H1 (cell line): ENCODE measurements around the gene PPP1R1A. TPM values are rescaled to one million over a fixed set of nuclear protein-coding genes. Genes with fewer than 3 reads are reported as not detected.

Experiments used
- CTCF ChIA-PET: fragments of 300-600 bp; sonication (Branson Sonifier 250); formaldehyde crosslinking; loops from one replicate; lab custom pipeline; 2021; ENCODE audit not compliant: partially characterized antibody; lab: Charles Lee
- POLR2A ChIA-PET: fragments of 300-600 bp; sonication (Branson Sonifier 250); formaldehyde crosslinking; loops from one replicate; lab custom pipeline; 2021; ENCODE audit warnings: inconsistent platforms; ENCODE audit not compliant: partially characterized antibody; lab: Charles Lee
- DNase-seq, 2 experiments: peaks; one replicate each; pipeline versions ENCODE4 v3.0.0 to v3.0.0-alpha.2; 2010 to 2022; ENCODE audit warnings: low spot score in 2 of 2, low read depth in 1 of 2, mixed read lengths in 1 of 2
- FAIRE-seq: peaks from 2 replicates; lab custom pipeline; 2011; peaks lifted over from hg19 to GRCh38; lab: Jason Lieb, UNC
- H2AFZ ChIP-seq: 2 replicates; pipeline ENCODE4 v1.8.1; 2012; ENCODE audit warnings: low read length, inconsistent platforms
- H2AK5ac ChIP-seq: 2 replicates; pipeline ENCODE4 v1.6.1; 2013; ENCODE audit warnings: low read depth, low read length
- H2BK120ac ChIP-seq: replicated peaks from 2 replicates; pipeline ENCODE3; 2013; ENCODE audit warnings: low read depth, low read length, inconsistent platforms
- H2BK12ac ChIP-seq: 2 replicates; pipeline ENCODE4 v1.6.1; 2013; ENCODE audit warnings: low read depth, low read length
- H2BK15ac ChIP-seq: 2 replicates; pipeline ENCODE4 v1.6.1; 2013; ENCODE audit warnings: low read length
- H2BK20ac ChIP-seq: 2 replicates; pipeline ENCODE4 v1.6.1; 2013; ENCODE audit warnings: low read length
- H2BK5ac ChIP-seq: 2 replicates; pipeline ENCODE4 v1.6.1; 2013; ENCODE audit warnings: low read depth, low read length
- H3K14ac ChIP-seq: 2 replicates; pipeline ENCODE4 v1.6.1; 2013; ENCODE audit warnings: inconsistent platforms; ENCODE audit not compliant: insufficient read length
- H3K18ac ChIP-seq: 2 replicates; pipeline ENCODE4 v1.6.1; 2013; ENCODE audit warnings: low read length; ENCODE audit errors: extremely low read depth
- H3K23ac ChIP-seq: 2 replicates; pipeline ENCODE4 v1.6.1; 2013; ENCODE audit warnings: inconsistent platforms; ENCODE audit not compliant: insufficient read length
- H3K23me2 ChIP-seq: 2 replicates; pipeline ENCODE4 v1.6.1; 2013; ENCODE audit warnings: low read depth, low read length
- H3K27ac ChIP-seq: 2 replicates; pipeline ENCODE4 v1.6.1; 2011; ENCODE audit warnings: low read depth, low read length, inconsistent platforms
- H3K27me3 ChIP-seq, 4 experiments: replicated peaks in 1 of 4; 1 replicate in 1 of 4; 2 replicates in 3 of 4; pipeline versions ENCODE4 v1.6.1 to v1.8.1; 2011 to 2013; ENCODE audit warnings: low read length in 3 of 4, mild to moderate bottlenecking in 3 of 4, inconsistent platforms in 2 of 4, mixed read lengths in 2 of 4, moderate library complexity in 1 of 4; ENCODE audit not compliant: control insufficient read depth in 3 of 4, insufficient read depth in 3 of 4; ENCODE audit errors: extremely low read depth in 1 of 4
- H3K36me3 ChIP-seq, 4 experiments: 2 replicates each; pipeline versions ENCODE4 v1.6.1 to v1.8.1; 2011 to 2013; ENCODE audit warnings: mild to moderate bottlenecking in 4 of 4, low read length in 3 of 4, moderate library complexity in 2 of 4, control low read depth in 1 of 4, inconsistent platforms in 1 of 4; ENCODE audit not compliant: insufficient read depth in 4 of 4, control insufficient read depth in 2 of 4
- H3K4ac ChIP-seq: replicated peaks from 2 replicates; pipeline ENCODE3; 2013; ENCODE audit warnings: low read length, low read depth, mixed read lengths, inconsistent platforms; ENCODE audit not compliant: insufficient read length
- H3K4me1 ChIP-seq, 4 experiments: replicated peaks in 1 of 4; 1 replicate in 1 of 4; 2 replicates in 3 of 4; pipeline versions ENCODE4 v1.6.1 to v1.8.1; 2011 to 2013; ENCODE audit warnings: low read length in 3 of 4, inconsistent platforms in 2 of 4, mixed read lengths in 1 of 4; ENCODE audit not compliant: insufficient read depth in 4 of 4, control insufficient read depth in 3 of 4
- H3K4me2 ChIP-seq, 2 experiments: 2 replicates each; pipeline versions ENCODE4 v1.6.1 to v1.8.1; 2011 to 2013; ENCODE audit warnings: low read depth in 2 of 2, low read length in 2 of 2, control low read depth in 1 of 2, inconsistent platforms in 1 of 2, mild to moderate bottlenecking in 1 of 2; ENCODE audit not compliant: insufficient read depth in 1 of 2
- H3K4me3 ChIP-seq, 4 experiments: fragments of 200-600, 300-600 bp in 1 of 4; sonication (generic), shearing (Covaris generic), sonication (Bioruptor Twin) in 1 of 4; 2 replicates each; pipeline versions ENCODE4 v1.5.1 to v1.8.1; 2011 to 2016; ENCODE audit warnings: low read length in 4 of 4, low read depth in 3 of 4, control low read depth in 2 of 4, inconsistent platforms in 2 of 4, mild to moderate bottlenecking in 2 of 4, mixed read lengths in 1 of 4, moderate library complexity in 1 of 4; ENCODE audit not compliant: insufficient read depth in 2 of 4; ENCODE audit errors: extremely low read depth in 1 of 4
- H3K56ac ChIP-seq: replicated peaks from 2 replicates; pipeline ENCODE3; 2013; ENCODE audit warnings: low read depth, mild to moderate bottlenecking, mixed read lengths, low read length, inconsistent platforms; ENCODE audit not compliant: insufficient read length
- H3K79me1 ChIP-seq: 2 replicates; pipeline ENCODE4 v1.6.1; 2013; ENCODE audit warnings: low read depth, low read length, control low read depth
- H3K79me2 ChIP-seq, 2 experiments: 2 replicates each; pipeline versions ENCODE4 v1.6.1 to v1.8.1; 2012 to 2013; ENCODE audit warnings: low read length in 2 of 2, mild to moderate bottlenecking in 2 of 2, inconsistent platforms in 1 of 2; ENCODE audit not compliant: insufficient read depth in 2 of 2, control insufficient read depth in 1 of 2
- H3K9ac ChIP-seq, 4 experiments: replicated peaks in 1 of 4; 1 replicate in 1 of 4; 2 replicates in 3 of 4; pipeline versions ENCODE4 v1.6.1 to v1.8.1; 2011 to 2013; ENCODE audit warnings: low read depth in 3 of 4, low read length in 3 of 4, control low read depth in 2 of 4, mild to moderate bottlenecking in 2 of 4, moderate library complexity in 2 of 4, inconsistent platforms in 1 of 4; ENCODE audit errors: extremely low read depth in 1 of 4
- H3K9me3 ChIP-seq, 2 experiments: 2 replicates each; pipeline versions ENCODE4 v1.6.1 to v1.8.1; 2012 to 2013; ENCODE audit warnings: mild to moderate bottlenecking in 2 of 2, moderate library complexity in 2 of 2, control low read depth in 1 of 2, inconsistent platforms in 1 of 2, low read depth in 1 of 2, low read length in 1 of 2, mixed read lengths in 1 of 2; ENCODE audit not compliant: insufficient read depth in 2 of 2
- H4K20me1 ChIP-seq, 2 experiments: replicated peaks in 1 of 2; 2 replicates each; pipeline versions ENCODE3 to v1.8.1; 2011 to 2013; ENCODE audit warnings: inconsistent platforms in 2 of 2, low read length in 2 of 2, mild to moderate bottlenecking in 1 of 2; ENCODE audit not compliant: insufficient read depth in 2 of 2, control insufficient read depth in 1 of 2
- H4K5ac ChIP-seq: 2 replicates; pipeline ENCODE4 v1.6.1; 2013; ENCODE audit warnings: low read length, low read depth, mixed read lengths, inconsistent platforms; ENCODE audit not compliant: insufficient read length
- H4K8ac ChIP-seq: 2 replicates; pipeline ENCODE4 v1.8.0; 2013; ENCODE audit warnings: mild to moderate bottlenecking, moderate library complexity, low read length, inconsistent platforms; ENCODE audit not compliant: insufficient read depth; ENCODE audit errors: extremely low read depth
- H4K91ac ChIP-seq: replicated peaks from 2 replicates; pipeline ENCODE3; 2013; ENCODE audit warnings: low read length, mixed read lengths, inconsistent platforms; ENCODE audit not compliant: insufficient read length
- KDM4A ChIP-seq: IDR thresholded peaks from one replicate; pipeline ENCODE4 v1.7.1; 2012; ENCODE audit warnings: low read depth, mild to moderate bottlenecking, moderate library complexity, low read length, inconsistent platforms; ENCODE audit not compliant: severe bottlenecking
- RAD21 ChIP-seq, 2 experiments: IDR thresholded peaks in 1 of 2; conservative IDR thresholded peaks in 1 of 2; 2 replicates each; pipeline ENCODE4 v1.6.1; 2011; ENCODE audit warnings: low read depth in 2 of 2, low read length in 2 of 2, improper control_type of control experiment in 1 of 2, inconsistent platforms in 1 of 2, mild to moderate bottlenecking in 1 of 2, moderate library complexity in 1 of 2
- RNF2 ChIP-seq: fragments of 200-900, 300-1000 bp; sonication (generic); IDR thresholded peaks from 2 replicates; pipeline ENCODE4 v1.7.1; 2016; ENCODE audit warnings: borderline replicate concordance, low read depth, mild to moderate bottlenecking, antibody characterized with exemption, low read length; ENCODE audit not compliant: poor library complexity, severe bottlenecking; ENCODE audit errors: missing control alignments
- TAF1 ChIP-seq: IDR thresholded peaks from 2 replicates; pipeline ENCODE4 v1.6.1; 2011; ENCODE audit warnings: mild to moderate bottlenecking, low read depth, low read length
- TBP ChIP-seq: IDR thresholded peaks from 2 replicates; pipeline ENCODE4 v1.6.1; 2011; ENCODE audit warnings: low read depth, low read length, improper control_type of control experiment
- TCF12 ChIP-seq: IDR thresholded peaks from 2 replicates; pipeline ENCODE4 v1.6.1; 2011; ENCODE audit warnings: low read depth, mild to moderate bottlenecking, low read length
- ZNF274 ChIP-seq: IDR thresholded peaks from 2 replicates; pipeline ENCODE4 v1.7.0; 2012; ENCODE audit warnings: low read length, borderline replicate concordance; ENCODE audit errors: extremely low read depth
- WGBS, 2 experiments: shearing (Covaris generic) in 1 of 2; methylation state at CpG; one replicate each; pipeline versions ENCODE4 v1.1.6 to v1.1.7; 2013 to 2015; ENCODE audit warnings: low lambda C conversion rate in 2 of 2, mixed read lengths in 2 of 2, inconsistent platforms in 1 of 2, low coverage in 1 of 2, missing lambda C conversion rate in 1 of 2; ENCODE audit not compliant: insufficient replicate concordance in 2 of 2, insufficient coverage in 1 of 2, insufficient read length in 1 of 2; ENCODE audit errors: extremely low coverage in 1 of 2, missing lambda C conversion rate in 1 of 2; 5-methylcytosine and 5-hydroxymethylcytosine counted together
- polyA plus RNA-seq, 7 experiments: library from polyadenylated mRNA; depleted of rRNA in 3 of 7; stranded (reverse) in 5 of 7; unstranded in 2 of 7; fragments of >200 nt in 5 of 7; fragments of 200-250 nt in 2 of 7; gene quantifications; 1 replicate in 5 of 7; 2 replicates in 1 of 7; 4 replicates in 1 of 7; pipeline versions ENCODE4 v1.2.1 to v1.2.3, GENCODE V29; 2011 to 2013; ENCODE audit warnings: missing spikeins in 2 of 7, mixed read lengths in 2 of 7
- total RNA-seq: library from RNA; stranded (reverse); fragmentation: NEBNext Ultra II Directional; extraction: Animal tissue kit (Norgen Biotek cat#: 25700); gene quantifications from 2 replicates; pipeline ENCODE4 v1.2.1, GENCODE V29; 2021
- TF ChIP-seq, protein P1 (sequence below): IDR thresholded peaks from 2 replicates; pipeline ENCODE4 v1.6.1; 2011; ENCODE audit warnings: low read depth, mild to moderate bottlenecking, low read length; ENCODE audit not compliant: insufficient read depth
- TF ChIP-seq, protein P2 (sequence below): IDR thresholded peaks from 2 replicates; pipeline ENCODE4 v1.6.1; 2011; ENCODE audit warnings: low read length, improper control_type of control experiment

Gene PPP1R1A
- total and polyA plus RNA-seq, 2 of the 8 experiments (the other 6 are each of a cell fraction or from before 2014, with no cell fraction given): 5.8 to 13.1 TPM

DNA sequence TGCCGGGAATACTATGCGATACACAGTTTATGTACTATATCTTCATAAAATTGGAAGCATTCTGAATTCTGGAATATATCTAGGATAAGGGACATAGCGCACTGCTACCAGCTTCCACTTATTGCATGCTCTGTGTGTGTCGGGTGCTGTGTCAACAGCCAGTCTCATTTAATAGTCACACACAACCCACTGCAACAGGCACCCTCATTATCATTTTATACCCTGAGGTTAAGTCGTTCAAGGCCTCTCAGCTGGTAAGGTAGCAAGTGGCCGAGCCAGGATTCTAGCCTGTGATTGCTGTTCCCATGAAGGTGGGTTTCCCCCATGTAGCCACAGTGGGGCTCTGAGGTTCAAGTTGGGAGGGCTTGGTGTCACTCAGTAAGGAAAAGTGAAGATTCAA is 7.0 kb downstream of the PPP1R1A start:
- no peak overlapping the region for H3K18ac ChIP-seq
- H3K36me3 ChIP-seq: no peaks in the 10 kb centered on the region
- H3K14ac ChIP-seq: no peak overlapping the region
- H4K20me1 ChIP-seq: no peaks in the 10 kb centered on the region
- POLR2A ChIA-PET: no interaction called here
- no peak overlapping the region for H2BK15ac ChIP-seq
- H4K91ac ChIP-seq: no peak overlapping the region
- H3K79me2 ChIP-seq: no peaks in the 10 kb centered on the region
- peaks cover 0 to under 1% (median under 1%) of the 10 kb centered on the region in 4 experiments; a peak in 3 of 7 replicates for H3K27me3 ChIP-seq
- 88% methylated on average over 6 of the region's 6 CpGs; no CpG with 5 or more reads in 1 of the 2 experiments for WGBS, 2 experiments
- H2AK5ac ChIP-seq: no peak overlapping the region
- no peak overlapping the region for H3K27ac ChIP-seq
- no peak for DNase-seq
- CTCF ChIA-PET: interaction anchor here (0.7 to 10.0 kb wide), 6 partner anchors 9 to 54 kb away, joined by 3 to 99 read pairs (median 14); partner anchors contain the start of gene PPP1R1A
- no peak overlapping the region for H3K4ac ChIP-seq
- H4K5ac ChIP-seq: no peak overlapping the region
- no peaks in the 10 kb centered on the region for H3K9me3 ChIP-seq
- H2BK20ac ChIP-seq: no peak overlapping the region
- H2BK5ac ChIP-seq: no peak overlapping the region
- H2AFZ ChIP-seq: no peak overlapping the region
- no peak for FAIRE-seq
- H2BK120ac ChIP-seq: no peak overlapping the region
- H3K79me1 ChIP-seq: no peaks in the 10 kb centered on the region; the same call in 1 of the 2 replicates
- no peak overlapping the region for H3K56ac ChIP-seq
- H3K9ac ChIP-seq: no peak overlapping the region
- no peaks in the 10 kb centered on the region for H3K23me2 ChIP-seq
- no peak overlapping the region for H2BK12ac ChIP-seq
- no peak overlapping the region for H3K4me3 ChIP-seq
- H4K8ac ChIP-seq: no peak overlapping the region
- H3K23ac ChIP-seq: no peak overlapping the region
- peaks cover 0 to 10% (median 3%) of the 10 kb centered on the region in 4 experiments; a peak in 5 of 7 replicates for H3K4me1 ChIP-seq
- no peak overlapping the region for H3K4me2 ChIP-seq
- TF ChIP-seq KDM4A: no peak
- no peak for TF ChIP-seq TBP
- TF ChIP-seq ZNF274: no peak
- TF ChIP-seq, protein P1, sequence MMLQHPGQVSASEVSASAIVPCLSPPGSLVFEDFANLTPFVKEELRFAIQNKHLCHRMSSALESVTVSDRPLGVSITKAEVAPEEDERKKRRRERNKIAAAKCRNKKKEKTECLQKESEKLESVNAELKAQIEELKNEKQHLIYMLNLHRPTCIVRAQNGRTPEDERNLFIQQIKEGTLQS: no peak
- TF ChIP-seq TCF12: no peak
- no peak for TF ChIP-seq TAF1
- TF ChIP-seq RAD21 (IDR thresholded peaks at IDR 0.05 in 1 of 2, conservative IDR thresholded peaks at IDR 0.05 in 1 of 2; ENCODE audit: low read depth in 2 of 2, low read length in 2 of 2): no peak
- no peak for TF ChIP-seq RNF2
- TF ChIP-seq, protein P2, sequence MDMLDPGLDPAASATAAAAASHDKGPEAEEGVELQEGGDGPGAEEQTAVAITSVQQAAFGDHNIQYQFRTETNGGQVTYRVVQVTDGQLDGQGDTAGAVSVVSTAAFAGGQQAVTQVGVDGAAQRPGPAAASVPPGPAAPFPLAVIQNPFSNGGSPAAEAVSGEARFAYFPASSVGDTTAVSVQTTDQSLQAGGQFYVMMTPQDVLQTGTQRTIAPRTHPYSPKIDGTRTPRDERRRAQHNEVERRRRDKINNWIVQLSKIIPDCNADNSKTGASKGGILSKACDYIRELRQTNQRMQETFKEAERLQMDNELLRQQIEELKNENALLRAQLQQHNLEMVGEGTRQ: no peak
